UCSD-AML1 (cell line): ENCODE measurements around the gene NRXN2.
"Not testable (repeated sequence)": the region's sequence is repeated elsewhere in the genome, so short reads cannot be mapped to it uniquely, and the experiment has no call there.

Experiments used
- DNase-seq: peaks from one replicate; lab custom pipeline; 2025; ENCODE audit not compliant: unreplicated experiment; lab: John Stamatoyannopoulos, UW

The NRXN2 gene

DNA sequence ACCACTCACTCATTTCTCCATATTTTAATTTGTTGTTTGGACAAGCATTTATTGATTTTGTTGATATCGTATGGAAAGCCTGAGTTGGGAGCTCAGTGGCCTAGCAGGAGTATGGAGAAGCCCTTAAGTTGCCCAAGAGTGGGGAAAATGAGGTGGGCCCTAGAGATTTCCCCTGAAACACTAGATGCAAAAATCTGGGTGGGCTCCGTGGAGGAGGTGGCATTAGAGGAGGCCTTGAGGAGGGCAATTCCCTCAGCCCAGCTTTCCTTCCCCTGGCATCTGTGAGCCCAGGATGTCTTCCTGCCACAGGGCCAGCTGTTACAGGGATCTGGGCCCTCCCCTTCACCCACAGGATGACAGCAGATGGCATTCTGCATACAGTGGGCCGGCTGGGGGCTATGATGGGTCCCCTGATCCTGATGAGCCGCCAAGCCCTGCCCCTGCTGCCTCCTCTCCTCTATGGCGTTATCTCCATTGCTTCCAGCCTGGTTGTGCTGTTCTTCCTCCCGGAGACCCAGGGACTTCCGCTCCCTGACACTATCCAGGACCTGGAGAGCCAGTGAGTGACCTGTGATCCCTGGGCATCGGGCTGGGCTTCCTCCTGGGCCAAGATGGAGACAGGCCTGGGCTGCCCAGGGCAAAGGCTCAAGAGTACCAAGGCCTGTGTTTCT is 153.6 kb downstream of the NRXN2 start:
- DNase-seq = no peak

DNA sequence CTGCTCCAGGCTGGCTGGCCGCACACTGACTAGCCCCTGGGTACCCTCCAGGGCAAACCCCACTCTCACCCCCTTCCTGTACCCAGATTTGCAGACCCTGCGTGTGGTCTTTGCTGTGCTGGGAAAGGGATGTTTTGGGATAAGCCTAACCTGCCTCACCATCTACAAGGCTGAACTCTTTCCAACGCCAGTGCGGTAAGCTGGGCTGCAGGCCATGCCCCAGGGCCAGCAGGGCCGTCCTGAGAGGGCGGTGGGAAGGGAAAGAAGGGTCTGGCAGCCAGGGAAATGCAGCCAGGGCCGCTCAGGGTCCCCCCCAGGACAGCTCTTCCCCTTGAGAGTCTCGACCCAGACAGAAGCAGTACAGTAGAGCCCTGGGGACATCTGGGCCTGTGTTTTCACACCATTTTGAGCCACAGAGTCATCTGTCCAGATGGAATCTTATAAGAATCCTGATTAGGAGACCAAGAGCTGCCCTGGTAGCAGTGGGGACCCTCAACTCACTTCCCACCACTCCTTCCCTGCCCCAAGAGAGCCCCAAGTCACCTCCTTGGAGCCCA is 154.3 kb downstream of the NRXN2 start:
- DNase-seq = no peak

DNA sequence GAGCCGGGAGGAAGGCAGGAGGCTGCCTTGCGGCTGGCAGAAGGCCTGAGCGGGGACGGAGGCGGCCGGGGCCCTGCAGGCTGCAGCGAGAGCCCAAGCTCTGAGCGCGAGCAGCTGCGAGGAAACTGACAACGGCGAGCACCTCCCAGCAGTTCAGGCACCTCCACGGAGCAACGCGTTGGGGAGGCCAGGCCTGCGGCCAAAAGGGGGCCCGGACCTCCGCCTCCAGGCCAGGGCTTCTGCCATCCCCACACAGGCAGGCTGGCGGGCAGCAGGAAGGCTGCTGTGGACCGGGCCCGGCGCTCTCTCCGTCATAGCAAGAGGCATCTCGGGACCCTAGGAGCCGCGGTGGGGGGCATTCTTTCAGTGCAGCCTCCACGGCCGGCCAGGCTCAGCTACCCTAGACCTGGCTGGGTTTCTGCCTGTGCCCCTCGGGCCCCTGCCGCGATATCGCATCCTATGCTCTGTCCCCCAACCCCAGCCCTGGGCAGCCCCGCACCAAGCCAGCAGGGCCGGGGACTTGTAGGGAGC is 154.9 kb downstream of the NRXN2 start:
- no peak for DNase-seq

DNA sequence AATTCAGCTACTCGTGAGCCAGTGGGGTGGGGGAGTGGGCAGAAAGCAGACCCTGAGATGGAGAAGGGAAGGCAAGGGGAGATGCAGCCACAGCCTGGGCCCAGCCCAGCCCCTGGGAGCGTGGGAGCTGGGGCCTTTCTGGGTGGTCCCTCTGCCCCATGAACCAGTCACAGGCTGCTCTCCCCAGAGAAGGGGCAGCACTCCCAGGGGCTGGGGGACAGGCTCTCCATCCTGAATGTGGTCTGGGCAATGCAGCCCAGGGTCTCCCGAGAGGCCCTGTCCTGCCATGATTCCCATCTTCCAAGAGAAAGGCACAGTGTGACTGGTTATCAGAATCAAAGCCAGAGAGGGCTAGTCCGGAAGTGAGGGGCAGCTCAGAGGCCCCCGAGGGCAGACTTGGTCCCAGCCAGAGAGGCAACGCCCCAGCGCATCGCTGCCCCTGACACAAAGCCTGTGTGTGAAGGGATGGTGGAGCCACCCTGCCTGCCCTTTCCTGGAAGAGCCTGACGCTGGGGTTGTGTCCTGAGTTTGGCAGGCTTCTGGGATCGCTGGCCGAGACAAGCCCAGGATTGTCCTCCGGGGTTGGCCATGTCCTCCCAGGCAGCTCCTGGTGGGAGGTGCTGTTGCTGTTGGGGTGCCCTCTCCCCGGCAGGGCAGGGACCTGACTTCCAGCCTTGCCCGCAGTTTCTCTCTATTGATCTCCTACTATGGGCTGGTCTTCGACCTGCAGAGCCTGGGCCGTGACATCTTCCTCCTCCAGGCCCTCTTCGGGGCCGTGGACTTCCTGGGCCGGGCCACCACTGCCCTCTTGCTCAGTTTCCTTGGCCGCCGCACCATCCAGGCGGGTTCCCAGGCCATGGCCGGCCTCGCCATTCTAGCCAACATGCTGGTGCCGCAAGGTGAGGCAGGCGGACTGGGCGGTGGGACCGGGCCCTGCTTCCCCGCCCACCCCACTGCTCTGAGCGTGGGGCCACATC is 155.8 kb downstream of the NRXN2 start:
- no peak for DNase-seq

DNA sequence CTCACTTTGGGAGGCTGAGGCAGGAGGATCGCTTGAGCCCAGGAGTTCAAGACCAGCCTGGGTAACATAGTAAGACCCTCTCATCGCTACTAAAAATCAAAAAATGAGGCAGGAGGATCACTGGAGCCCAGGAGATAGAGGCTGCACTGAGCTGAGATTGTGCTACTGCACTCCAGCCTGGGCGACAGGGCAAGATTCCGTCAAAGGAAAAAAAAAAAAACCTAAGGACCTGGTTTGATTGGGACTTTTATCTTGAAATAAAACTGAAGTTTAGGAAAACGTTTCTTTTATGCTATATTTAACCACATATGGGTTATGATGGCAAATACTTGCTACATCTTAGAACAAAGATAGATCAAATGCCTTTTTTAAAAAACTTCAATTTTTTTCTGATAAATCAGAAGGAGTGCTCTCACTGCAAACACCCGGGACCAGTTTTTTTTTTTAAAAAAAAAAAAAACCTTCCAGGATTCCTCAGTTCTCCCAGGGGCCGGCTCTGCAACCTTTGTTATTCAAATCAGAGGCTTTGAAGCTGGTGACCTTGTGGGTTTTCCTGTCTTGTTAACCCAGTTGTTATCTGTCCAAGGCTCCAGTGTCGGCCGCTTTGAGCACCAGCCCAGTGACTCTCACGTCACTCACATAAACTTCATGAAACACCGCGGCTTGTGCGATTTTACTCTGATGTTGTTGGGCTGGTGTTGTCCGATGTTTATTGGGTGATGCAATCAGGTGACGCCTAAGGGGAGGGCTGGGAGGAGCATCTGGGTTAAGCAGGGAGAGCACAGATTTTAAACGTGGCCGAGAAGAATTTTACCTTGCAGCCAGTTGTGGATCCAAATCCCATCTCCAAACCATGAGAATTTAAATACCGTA is 156.7 kb downstream of the NRXN2 start:
- no peak for DNase-seq

DNA sequence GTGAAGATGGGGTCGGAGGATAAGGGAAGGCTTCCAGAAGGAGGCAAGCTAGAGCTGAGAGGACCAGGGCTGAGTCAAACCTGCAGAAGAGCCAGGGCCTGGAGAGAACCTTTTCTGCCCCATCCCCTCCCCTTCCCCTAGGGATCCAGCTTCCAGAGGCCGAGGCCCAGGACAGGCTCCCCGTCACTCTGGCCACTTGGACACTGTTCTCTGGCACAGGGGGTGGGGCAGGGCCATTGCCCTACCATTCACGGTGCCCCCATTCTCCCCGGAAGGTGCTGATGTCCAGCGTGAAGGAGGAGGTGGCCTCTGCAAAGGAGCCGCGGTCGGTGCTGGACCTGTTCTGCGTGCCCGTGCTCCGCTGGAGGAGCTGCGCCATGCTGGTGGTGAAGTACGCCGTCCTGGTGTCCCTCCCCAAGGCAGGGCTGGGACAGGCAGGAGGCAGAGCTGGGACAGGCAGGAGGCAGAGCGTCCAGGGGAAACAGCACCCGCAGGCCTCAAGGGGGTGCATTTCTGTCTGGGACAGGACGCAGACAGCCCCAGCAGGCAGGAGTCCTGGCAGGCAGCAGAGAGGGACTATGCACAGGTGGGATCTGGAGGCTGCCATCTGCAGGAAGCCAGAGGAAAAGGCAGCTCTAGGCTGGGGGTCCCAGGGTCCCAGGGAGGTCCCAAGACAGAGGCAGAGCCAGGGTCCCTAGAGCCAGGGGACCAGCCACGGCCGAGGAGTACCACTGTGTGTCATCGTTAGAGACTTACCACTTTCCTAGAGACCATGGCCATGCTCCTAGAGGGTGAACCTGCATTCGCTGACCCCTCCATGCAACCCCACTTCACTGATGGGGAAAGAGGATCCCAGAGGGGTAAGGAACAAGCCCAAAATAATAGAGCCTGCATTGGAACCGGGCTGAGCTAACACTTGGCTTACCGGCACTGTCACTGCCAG is 157.8 kb downstream of the NRXN2 start:
- DNase-seq = no peak

DNA sequence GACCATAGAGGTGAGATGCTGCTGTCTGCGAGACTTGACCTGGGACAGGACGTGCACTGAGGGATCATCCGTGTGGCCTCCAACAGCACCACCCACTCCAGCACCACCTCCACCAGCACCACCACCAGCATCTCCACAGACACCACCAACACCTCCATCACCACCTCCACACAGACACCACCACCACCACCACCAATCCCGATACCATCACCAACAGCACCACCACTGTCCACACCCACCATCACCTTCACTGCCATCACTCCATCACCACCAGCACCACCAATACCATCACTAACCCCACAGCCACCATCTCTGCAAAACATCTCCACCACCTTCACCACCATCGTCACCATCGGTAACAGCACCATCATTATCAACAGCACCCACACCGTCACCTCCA is 158.6 kb downstream of the NRXN2 start:
- DNase-seq = no peak

DNA sequence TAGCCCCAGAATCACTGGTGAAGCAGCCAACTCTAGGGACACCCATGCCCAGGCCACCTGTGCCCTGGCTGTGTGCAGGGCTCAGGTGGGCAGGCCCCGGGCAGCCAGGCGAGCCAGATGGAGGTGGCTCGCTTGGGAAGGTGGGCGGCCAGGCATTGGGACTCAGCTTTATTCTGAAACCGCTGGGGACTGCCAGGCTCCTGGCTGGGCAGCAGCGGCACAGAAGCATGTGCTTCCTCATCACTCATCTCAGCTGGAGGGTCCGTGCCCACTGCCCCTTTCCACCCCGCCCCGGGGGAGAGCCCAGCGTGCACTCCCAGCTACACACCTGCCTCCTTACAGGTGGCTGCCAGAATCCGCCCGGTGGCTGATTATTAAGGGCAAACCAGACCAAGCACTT is 159.0 kb downstream of the NRXN2 start:
- DNase-seq = no peak

DNA sequence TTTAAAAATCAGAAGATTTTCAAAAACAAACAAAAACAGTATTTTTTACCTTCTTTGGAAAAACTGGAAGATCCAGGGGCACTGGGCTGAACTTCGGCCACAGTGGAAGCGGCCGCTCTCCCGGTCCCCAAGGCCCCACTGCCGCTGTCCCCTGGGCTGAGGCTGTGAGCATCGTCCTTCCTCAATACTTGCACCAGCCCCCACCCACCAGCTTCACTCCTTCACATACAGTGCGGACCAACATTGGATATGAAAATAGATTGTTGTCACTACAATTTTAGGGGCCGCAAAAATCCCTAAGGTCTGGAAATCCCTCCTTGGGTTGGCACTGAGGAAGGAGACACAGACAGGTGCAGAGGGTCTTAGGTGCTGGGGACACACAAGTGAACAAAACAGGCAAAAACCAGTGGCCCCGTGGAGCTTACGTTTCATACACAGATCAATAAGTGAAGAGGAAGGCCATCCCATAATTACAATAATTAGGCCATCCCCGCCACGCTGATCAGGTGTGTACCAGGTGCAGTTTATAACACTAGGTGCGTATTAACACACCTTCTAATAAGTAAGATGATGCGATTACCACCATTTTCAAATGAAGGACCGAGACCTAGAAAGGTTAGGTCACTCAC is 160.2 kb downstream of the NRXN2 start:
- no peak for DNase-seq

DNA sequence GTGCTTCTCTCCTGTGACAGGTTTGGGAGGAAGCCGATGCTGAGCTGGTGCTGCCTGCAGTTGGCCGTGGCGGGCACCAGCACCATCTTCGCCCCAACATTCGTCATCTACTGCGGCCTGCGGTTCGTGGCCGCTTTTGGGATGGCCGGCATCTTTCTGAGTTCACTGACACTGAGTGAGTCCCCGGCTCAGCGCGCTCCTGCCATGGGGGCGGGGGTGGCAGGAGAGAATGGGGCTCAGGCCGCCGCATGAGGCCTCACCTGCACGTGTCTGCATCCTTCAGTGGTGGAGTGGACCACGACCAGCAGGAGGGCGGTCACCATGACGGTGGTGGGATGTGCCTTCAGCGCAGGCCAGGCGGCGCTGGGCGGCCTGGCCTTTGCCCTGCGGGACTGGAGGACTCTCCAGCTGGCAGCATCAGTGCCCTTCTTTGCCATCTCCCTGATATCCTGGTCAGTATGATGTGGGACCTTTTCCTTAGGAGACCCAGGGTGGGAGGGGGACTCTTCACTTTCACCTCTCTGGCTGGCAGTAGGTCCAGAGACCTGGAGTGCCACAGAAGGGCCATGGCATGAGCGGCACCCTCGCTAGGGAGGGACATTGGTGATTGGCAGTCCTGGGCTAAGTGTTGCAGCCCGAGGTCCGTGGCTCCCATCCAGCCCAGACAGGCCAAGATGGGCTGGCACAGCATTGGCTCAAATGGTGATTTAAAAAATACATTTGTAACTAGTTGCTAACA is 160.8 kb downstream of the NRXN2 start:
- no peak for DNase-seq

DNA sequence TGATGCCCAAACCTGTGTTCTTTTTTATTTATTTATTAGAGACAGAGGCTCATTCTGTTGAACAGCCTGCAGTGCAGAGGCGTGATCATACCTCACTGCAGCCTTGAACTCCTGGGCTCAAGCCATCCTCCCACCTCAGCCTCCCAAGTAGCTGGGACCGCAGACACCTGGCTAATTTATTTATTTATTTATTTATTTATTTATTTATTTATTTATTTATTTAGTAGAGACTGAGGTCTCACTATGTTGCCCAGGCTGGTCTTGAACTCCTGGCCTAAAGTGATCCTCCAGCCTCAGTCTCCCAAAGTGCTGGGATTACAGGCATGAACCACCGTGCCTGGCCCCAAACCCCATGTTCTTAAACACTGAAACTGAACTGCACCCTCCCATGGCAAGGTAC is 161.6 kb downstream of the NRXN2 start:
- not testable (repeated sequence) for DNase-seq

DNA sequence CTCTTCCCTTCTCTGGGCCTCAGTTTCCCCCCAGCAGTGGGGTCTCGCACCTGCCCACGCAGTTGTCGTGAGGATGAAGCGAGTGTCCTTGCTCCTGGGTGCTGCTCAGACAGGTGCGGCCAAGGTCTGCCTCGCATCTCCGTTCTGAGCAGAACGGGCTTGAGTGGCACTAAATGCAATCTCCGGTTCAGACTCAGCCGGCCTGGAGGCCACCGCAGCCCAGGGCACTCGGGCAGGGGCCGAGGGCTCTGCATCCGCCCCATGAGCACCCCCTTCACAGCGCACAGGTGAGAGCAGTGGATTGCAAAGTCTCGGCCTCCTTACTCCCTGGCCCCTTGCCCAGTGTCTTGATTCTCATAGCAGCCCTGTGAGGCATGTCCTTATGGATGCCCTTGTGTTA is 162.1 kb downstream of the NRXN2 start:
- DNase-seq = no peak

DNA sequence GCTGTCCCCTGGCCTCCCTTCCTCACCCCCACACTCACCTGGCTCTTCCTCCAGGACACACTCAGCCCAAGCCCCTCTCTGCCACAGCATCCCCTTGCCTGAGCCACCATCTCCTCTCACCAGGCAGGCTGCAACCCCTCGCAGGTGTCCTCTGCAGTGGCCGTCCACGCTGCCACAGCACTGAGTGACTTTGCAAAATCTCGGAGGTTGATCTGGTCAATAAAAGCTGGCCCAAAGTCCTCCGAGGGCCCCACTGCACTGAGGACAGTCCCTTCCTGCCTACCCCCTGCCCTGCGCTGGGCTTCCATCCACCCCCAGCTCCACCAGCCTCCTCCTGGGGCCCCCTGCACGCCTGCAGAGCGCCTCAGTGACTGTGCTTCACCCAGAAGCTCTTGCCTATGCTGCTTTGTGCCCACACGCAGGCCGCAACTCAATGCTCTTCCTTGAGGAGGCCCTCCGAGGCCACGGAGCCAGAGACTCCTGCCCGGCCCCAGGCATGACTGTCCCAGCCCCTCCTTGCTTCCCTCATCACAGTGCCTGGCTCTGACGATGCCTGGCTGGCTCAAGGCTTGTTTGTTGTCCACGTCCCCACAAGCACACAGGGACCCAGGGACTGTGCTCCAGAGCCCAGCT is 162.7 kb downstream of the NRXN2 start:
- no peak for DNase-seq

DNA sequence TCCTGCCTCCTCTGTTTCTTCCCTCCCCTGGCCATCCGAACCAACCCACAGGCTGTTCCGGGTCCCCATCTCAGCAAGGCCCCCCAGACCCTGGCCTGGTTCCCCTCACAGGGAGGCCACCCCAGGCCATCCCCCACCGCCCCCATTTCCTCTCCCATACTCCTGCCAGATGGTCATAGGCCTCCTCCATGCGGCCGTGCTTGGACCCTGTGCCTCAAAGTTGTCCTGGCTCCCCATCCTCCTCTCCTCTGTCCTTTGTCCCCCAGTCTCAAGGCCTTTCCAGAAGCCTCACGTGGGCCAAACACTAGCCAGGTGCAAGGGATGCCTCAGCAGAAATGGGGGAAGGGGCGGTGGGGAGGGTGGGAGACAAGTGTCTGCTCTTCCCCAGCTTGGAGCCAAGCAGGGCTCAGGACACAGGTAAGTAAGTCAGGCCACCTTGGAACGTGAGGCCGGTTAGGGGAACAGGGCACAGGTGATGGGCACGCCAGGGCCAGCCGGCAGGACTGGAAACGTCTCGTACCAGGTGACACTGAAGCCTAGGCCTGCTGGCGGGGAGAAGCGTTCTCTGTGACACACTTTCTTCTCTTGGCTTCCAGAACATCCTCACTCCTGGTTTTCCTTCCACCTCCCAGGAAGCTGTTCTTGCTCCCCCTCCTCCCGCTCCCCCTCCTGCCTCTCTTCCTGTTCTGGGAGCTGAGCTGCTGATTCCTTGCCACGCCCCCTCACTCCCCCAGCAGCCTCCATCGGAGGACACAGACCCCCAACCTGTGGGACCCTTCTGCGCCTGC is 163.5 kb downstream of the NRXN2 start:
- DNase-seq = no peak

DNA sequence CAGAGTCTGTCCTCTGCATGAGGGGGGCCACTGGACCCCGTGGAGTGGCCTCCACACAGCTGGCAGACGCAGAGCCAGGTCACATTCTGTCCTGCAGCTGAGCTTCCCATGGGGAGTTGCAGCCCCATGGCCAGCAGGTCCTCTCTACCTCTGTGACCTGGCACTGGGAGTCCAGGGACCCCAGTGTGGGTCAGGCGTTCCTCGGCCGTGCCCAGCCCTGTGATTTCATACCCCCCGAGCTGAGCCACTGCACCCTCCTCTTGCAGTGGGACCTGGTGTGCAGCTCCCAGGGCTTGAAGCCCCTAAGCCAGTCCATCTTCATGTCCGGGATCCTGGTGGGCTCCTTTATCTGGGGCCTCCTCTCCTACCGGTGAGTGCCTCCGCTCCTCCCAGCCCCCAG is 164.1 kb downstream of the NRXN2 start:
- no peak for DNase-seq

DNA sequence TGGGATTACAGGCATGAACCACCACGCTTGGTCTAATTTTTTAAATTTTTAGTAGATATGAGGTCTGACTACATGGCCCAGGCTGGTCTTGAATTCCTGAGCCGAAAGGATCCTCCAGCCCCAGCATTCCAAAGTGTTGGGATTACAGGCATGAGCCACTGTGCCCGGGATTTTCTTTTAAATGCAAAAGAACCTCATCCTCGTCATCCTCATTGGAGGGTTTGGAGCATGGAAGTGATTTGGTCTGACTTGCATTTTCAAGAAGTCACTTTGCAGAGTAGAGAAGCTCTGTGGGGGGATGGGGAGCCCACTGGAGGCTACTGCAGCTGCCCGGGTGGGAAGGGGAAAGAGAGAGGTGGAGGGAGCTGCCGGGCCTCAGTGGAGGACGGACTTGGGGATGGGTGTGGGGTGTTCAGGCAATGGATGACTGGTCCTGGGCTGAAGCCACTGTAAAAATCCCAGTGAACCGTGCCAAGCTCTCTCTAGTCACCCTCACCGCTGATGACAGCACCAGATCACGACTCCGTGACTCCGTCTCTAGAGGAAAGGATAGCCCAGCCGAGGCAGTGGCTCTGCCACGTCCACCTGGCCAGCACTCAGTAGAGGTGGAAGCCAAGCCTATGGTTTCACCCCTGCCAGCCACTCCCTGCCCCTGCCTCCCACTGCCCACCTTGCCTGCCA is 164.8 kb downstream of the NRXN2 start:
- no peak for DNase-seq
